Right lobe of liver (tissue), 4 donors: ENCODE data around the gene CCDC71.

ENCODE experiments used
- POLR2A ChIP-seq: fragments of 450-650 bp; IDR thresholded peaks from one replicate; pipeline ENCODE4 v1.6.1; 2017; ENCODE audit warnings: antibody characterized with exemption, mild to moderate bottlenecking
- TF ChIP-seq, protein P1 (sequence below), 4 donors: fragments of 200-600 bp in 3 of 4; fragments of 450-650 bp in 1 of 4; IDR thresholded peaks; one replicate each; pipeline versions ENCODE4 v1.5.1 to v1.8.0; 2016 to 2022; ENCODE audit warnings: antibody characterized with exemption in 4 of 4, mild to moderate bottlenecking in 2 of 4
- donor health status: DM: no; HTN: no; CAD: no.
- donor health status: DM: no; HTN: no; CAD: no.
- donor health status: DM: no; HTN: yes; CAD: no.

DNA sequence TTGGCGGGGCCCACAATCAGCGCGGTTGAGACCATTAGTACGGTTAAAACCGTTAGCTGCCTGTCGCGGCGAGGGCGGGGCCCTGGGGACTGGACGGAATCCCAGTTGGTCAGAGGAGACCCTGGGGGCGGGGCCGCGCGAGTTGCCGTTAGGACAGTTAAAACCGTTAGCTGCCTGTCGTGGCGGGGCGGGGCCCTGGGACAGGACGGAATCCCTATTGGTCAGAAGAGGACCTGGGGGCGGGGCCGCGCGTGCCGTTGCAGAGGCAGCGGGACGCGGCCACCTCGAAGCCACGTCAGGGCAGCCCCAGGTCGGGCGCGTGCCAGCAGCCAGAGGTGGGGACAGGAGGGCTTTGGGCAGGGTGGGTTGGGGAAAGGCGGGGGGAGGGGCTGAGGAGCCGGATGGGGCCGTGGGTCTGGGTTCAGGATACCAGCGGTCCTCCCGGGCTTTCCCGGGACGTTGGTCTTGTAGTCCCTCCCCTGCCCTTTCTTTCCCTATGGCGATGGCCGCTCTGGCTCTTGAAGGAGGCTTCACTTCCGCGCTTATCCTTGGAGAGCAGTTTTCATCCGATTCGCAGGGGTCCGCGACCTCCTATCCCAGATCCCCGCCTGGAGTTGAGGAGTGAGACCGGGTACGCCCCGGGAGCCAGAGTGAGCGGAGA lies 33.2 kb upstream of the CCDC71 start:
- TF ChIP-seq, protein P1, sequence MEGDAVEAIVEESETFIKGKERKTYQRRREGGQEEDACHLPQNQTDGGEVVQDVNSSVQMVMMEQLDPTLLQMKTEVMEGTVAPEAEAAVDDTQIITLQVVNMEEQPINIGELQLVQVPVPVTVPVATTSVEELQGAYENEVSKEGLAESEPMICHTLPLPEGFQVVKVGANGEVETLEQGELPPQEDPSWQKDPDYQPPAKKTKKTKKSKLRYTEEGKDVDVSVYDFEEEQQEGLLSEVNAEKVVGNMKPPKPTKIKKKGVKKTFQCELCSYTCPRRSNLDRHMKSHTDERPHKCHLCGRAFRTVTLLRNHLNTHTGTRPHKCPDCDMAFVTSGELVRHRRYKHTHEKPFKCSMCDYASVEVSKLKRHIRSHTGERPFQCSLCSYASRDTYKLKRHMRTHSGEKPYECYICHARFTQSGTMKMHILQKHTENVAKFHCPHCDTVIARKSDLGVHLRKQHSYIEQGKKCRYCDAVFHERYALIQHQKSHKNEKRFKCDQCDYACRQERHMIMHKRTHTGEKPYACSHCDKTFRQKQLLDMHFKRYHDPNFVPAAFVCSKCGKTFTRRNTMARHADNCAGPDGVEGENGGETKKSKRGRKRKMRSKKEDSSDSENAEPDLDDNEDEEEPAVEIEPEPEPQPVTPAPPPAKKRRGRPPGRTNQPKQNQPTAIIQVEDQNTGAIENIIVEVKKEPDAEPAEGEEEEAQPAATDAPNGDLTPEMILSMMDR (IDR thresholded peaks at IDR 0.05): no peak
- no peak for TF ChIP-seq POLR2A
